ENCODE measurements around the gene ARL15. TPM values are rescaled to one million over a fixed set of nuclear protein-coding genes. Genes with fewer than 3 reads are reported as not detected.

Gene ARL15
- total and polyA plus RNA-seq, 9 of the 15 experiments (the other 6 are each of a cell fraction or from before 2014, with no cell fraction given): 18.5 to 80.4 (median 57.0) TPM

DNA sequence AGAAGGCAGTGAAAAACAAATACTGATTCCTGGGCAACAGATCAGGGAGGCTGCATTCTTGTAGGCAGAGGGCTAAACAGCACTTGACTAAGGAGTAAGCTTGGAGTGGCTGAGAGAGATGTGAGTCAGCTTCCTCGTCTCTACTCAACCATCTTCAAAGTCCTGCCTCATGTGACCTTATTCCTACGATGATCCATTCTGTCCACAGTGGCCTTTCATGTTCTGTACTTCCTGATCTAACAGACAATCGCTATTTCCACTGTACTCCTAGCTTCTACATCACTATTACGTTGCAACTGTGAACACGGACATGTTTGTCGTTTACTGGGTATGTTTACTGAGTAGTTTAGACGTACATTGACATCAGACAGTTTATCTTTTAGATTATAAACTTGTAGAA, 365.4 kb downstream of the ARL15 start (continued):
- TF ChIP-seq, protein P1, sequence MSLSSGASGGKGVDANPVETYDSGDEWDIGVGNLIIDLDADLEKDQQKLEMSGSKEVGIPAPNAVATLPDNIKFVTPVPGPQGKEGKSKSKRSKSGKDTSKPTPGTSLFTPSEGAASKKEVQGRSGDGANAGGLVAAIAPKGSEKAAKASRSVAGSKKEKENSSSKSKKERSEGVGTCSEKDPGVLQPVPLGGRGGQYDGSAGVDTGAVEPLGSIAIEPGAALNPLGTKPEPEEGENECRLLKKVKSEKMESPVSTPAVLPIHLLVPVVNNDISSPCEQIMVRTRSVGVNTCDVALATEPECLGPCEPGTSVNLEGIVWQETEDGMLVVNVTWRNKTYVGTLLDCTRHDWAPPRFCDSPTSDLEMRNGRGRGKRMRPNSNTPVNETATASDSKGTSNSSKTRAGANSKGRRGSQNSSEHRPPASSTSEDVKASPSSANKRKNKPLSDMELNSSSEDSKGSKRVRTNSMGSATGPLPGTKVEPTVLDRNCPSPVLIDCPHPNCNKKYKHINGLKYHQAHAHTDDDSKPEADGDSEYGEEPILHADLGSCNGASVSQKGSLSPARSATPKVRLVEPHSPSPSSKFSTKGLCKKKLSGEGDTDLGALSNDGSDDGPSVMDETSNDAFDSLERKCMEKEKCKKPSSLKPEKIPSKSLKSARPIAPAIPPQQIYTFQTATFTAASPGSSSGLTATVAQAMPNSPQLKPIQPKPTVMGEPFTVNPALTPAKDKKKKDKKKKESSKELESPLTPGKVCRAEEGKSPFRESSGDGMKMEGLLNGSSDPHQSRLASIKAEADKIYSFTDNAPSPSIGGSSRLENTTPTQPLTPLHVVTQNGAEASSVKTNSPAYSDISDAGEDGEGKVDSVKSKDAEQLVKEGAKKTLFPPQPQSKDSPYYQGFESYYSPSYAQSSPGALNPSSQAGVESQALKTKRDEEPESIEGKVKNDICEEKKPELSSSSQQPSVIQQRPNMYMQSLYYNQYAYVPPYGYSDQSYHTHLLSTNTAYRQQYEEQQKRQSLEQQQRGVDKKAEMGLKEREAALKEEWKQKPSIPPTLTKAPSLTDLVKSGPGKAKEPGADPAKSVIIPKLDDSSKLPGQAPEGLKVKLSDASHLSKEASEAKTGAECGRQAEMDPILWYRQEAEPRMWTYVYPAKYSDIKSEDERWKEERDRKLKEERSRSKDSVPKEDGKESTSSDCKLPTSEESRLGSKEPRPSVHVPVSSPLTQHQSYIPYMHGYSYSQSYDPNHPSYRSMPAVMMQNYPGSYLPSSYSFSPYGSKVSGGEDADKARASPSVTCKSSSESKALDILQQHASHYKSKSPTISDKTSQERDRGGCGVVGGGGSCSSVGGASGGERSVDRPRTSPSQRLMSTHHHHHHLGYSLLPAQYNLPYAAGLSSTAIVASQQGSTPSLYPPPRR (CRISPR knock-in tag; IDR thresholded peaks at IDR 0.05; ENCODE audit: borderline replicate concordance): no peak
- no peak for TF ChIP-seq ZNF224 (CRISPR knock-in tag; IDR thresholded peaks at IDR 0.05)
- TF ChIP-seq RBFOX2 (IDR thresholded peaks at IDR 0.05; ENCODE audit: low read depth, low read length): no peak
- no peak for TF ChIP-seq ZNF79 (CRISPR knock-in tag; IDR thresholded peaks at IDR 0.05; ENCODE audit: low read depth)
- TF ChIP-seq, protein P2, sequence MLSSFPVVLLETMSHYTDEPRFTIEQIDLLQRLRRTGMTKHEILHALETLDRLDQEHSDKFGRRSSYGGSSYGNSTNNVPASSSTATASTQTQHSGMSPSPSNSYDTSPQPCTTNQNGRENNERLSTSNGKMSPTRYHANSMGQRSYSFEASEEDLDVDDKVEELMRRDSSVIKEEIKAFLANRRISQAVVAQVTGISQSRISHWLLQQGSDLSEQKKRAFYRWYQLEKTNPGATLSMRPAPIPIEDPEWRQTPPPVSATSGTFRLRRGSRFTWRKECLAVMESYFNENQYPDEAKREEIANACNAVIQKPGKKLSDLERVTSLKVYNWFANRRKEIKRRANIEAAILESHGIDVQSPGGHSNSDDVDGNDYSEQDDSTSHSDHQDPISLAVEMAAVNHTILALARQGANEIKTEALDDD (IDR thresholded peaks at IDR 0.05): 0 out of 2 replicates have a peak, but pooled peaks have one; percentile 15
- peak; percentile 64; the same call in 1 of the 2 replicates for TF ChIP-seq FOSL1 (tag; conservative IDR thresholded peaks at IDR 0.05)
- TF ChIP-seq, protein P3, sequence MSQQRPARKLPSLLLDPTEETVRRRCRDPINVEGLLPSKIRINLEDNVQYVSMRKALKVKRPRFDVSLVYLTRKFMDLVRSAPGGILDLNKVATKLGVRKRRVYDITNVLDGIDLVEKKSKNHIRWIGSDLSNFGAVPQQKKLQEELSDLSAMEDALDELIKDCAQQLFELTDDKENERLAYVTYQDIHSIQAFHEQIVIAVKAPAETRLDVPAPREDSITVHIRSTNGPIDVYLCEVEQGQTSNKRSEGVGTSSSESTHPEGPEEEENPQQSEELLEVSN (IDR thresholded peaks at IDR 0.05; ENCODE audit: borderline replicate concordance in 1 of 2, extremely low read depth in 1 of 2, insufficient read depth in 1 of 2, insufficient read length in 1 of 2, low read depth in 1 of 2, low read length in 1 of 2, poor library complexity in 1 of 2, severe bottlenecking in 1 of 2): no peak
- TF ChIP-seq ZNF778 (CRISPR knock-in tag; IDR thresholded peaks at IDR 0.05): no peak
- TF ChIP-seq HNRNPLL (IDR thresholded peaks at IDR 0.05; ENCODE audit: low read depth, low read length, poor library complexity, severe bottlenecking): no peak
- TF ChIP-seq NR1H2 (CRISPR knock-in tag; IDR thresholded peaks at IDR 0.05): no peak
- TF ChIP-seq NR2C1 (IDR thresholded peaks at IDR 0.05): no peak
- TF ChIP-seq NR2C1 (tag; IDR thresholded peaks at IDR 0.05): peak; percentile 37; the same call in 1 of the 2 replicates
- TF ChIP-seq, protein P4, sequence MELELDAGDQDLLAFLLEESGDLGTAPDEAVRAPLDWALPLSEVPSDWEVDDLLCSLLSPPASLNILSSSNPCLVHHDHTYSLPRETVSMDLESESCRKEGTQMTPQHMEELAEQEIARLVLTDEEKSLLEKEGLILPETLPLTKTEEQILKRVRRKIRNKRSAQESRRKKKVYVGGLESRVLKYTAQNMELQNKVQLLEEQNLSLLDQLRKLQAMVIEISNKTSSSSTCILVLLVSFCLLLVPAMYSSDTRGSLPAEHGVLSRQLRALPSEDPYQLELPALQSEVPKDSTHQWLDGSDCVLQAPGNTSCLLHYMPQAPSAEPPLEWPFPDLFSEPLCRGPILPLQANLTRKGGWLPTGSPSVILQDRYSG (tag; conservative IDR thresholded peaks at IDR 0.05; ENCODE audit: low read depth): no peak

All from K562 (cell line).